CD4-positive, alpha-beta T cell (primary cell): ENCODE data around the gene GPI. TPM values are rescaled to one million over a fixed set of nuclear protein-coding genes. Genes with fewer than 3 reads are reported as not detected.

Experiments used
- ATAC-seq: fragments of 200-7000 bp; cut with Tn5 transposase; one replicate; pipeline ENCODE4 v1.10.0; 2022; ENCODE audit warnings: mild to moderate bottlenecking; ENCODE audit not compliant: poor library complexity
- CTCF ChIA-PET: fragments of 350-600 bp; sonication (Branson Sonifier 250); formaldehyde crosslinking; loops from one replicate; lab custom pipeline; 2021; ENCODE audit warnings: antibody characterized with exemption, inconsistent platforms; lab: Charles Lee
- POLR2A ChIA-PET: fragments of 350-600 bp; sonication (Branson Sonifier 250); formaldehyde crosslinking; loops from one replicate; lab custom pipeline; 2021; ENCODE audit warnings: antibody characterized with exemption, inconsistent platforms; lab: Charles Lee
- DNase-seq, 14 experiments: peaks; one replicate each; pipeline ENCODE4 v3.0.0-alpha.2; 2013 to 2020; ENCODE audit warnings: mixed read lengths in 2 of 14
- H3K27ac ChIP-seq, 2 donors: one replicate each; pipeline versions ENCODE4 v1.5.1 to v1.7.0; 2013; ENCODE audit warnings: low read length in 2 of 2, low read depth in 1 of 2, mild to moderate bottlenecking in 1 of 2
- H3K27me3 ChIP-seq, 2 experiments: 1 replicate in 1 of 2; 2 replicates in 1 of 2; pipeline versions ENCODE4 v1.6.1 to v1.7.0; 2013; ENCODE audit warnings: low read length in 2 of 2, control low read depth in 1 of 2, mild to moderate bottlenecking in 1 of 2, moderate library complexity in 1 of 2; ENCODE audit not compliant: insufficient read depth in 2 of 2, control insufficient read depth in 1 of 2
- H3K36me3 ChIP-seq: one replicate; pipeline ENCODE4 v1.6.1; 2013; ENCODE audit warnings: low read length, control low read depth; ENCODE audit not compliant: insufficient read depth
- H3K4me1 ChIP-seq: one replicate; pipeline ENCODE4 v1.6.1; 2013; ENCODE audit warnings: low read length, control low read depth; ENCODE audit not compliant: insufficient read depth
- H3K4me3 ChIP-seq: one replicate; pipeline ENCODE4 v1.5.1; 2013; ENCODE audit warnings: mild to moderate bottlenecking, low read length, moderate library complexity
- H3K9me3 ChIP-seq, 2 experiments: 1 replicate in 1 of 2; 2 replicates in 1 of 2; pipeline versions ENCODE4 v1.6.1 to v1.7.0; 2013; ENCODE audit warnings: low read length in 2 of 2, mild to moderate bottlenecking in 2 of 2, control low read depth in 1 of 2, moderate library complexity in 1 of 2; ENCODE audit not compliant: control insufficient read depth in 1 of 2, insufficient read depth in 1 of 2
- H3K27ac Mint-ChIP-seq: one replicate; pipeline ENCODE4 v1.8.0; 2020; ENCODE audit warnings: mixed read lengths
- H3K27me3 Mint-ChIP-seq: one replicate; pipeline ENCODE4 v1.8.0; 2021; ENCODE audit warnings: mixed read lengths
- H3K36me3 Mint-ChIP-seq: one replicate; pipeline ENCODE4 v1.8.0; 2021; ENCODE audit warnings: low read depth, mixed read lengths
- H3K4me1 Mint-ChIP-seq: one replicate; pipeline ENCODE4 v1.8.0; 2021; ENCODE audit warnings: low read depth, mixed read lengths
- H3K4me3 Mint-ChIP-seq: one replicate; pipeline ENCODE4 v1.8.0; 2020; ENCODE audit warnings: mild to moderate bottlenecking, mixed read lengths
- H3K9me3 Mint-ChIP-seq: one replicate; pipeline ENCODE4 v1.8.0; 2020; ENCODE audit warnings: mixed read lengths
- CTCF ChIP-seq: fragments of 200-600 bp; IDR thresholded peaks from one replicate; pipeline ENCODE4 v1.8.0; 2022; ENCODE audit warnings: antibody characterized with exemption, mild to moderate bottlenecking
- intact Hi-C, 2 experiments: fragments of 100-400 bp; cut with DNase I in 1 of 2; cut with micrococcal nuclease in 1 of 2; formaldehyde crosslinking; loops; one replicate each; pipeline versions ENCODE4 v1.15.1 to v1.9.0; 2023 to 2025; cut with DNase I, micrococcal nuclease
- total RNA-seq, 174 experiments: library from RNA in 2 of 174; stranded (reverse) in 2 of 174; gene quantifications; one replicate each; pipeline ENCODE4 v1.2.3 and lab custom pipeline; 2021 to 2026

GPI gene
- total RNA-seq, 2 experiments from 2014 or later, result 85.0 to 86.0 TPM

GRCh38 chr19:34380639-34381241, 15.7 kb downstream of the GPI start:
- peaks cover 78% of the 10 kb centered on the region for H3K36me3 ChIP-seq
- POLR2A ChIA-PET, result no interaction called here

GRCh38 chr19:34381399-34382251, 16.6 kb downstream of the GPI start:
- no peak overlapping the region for H3K4me3 Mint-ChIP-seq
- H3K4me1 Mint-ChIP-seq, result peaks cover 4% of the 10 kb centered on the region
- no peak overlapping the region for H3K27ac Mint-ChIP-seq
- POLR2A ChIA-PET, result no interaction called here
- H3K27me3 ChIP-seq, result no peaks in the 10 kb centered on the region
- no peak overlapping the region for H3K27ac ChIP-seq
- no peak overlapping the region for H3K4me3 ChIP-seq
- peaks cover 66% of the 10 kb centered on the region for H3K36me3 Mint-ChIP-seq
- no peaks in the 10 kb centered on the region for H3K4me1 ChIP-seq
- intact Hi-C loops, result no loop called here
- CTCF ChIA-PET, result no interaction called here
- H3K9me3 Mint-ChIP-seq, result no peaks in the 10 kb centered on the region
- peaks cover 77% of the 10 kb centered on the region for H3K36me3 ChIP-seq
- no peak for DNase-seq
- H3K9me3 ChIP-seq, result no peaks in the 10 kb centered on the region
- no peak for ATAC-seq
- no peak for TF ChIP-seq CTCF
- H3K27me3 Mint-ChIP-seq, result no peaks in the 10 kb centered on the region

More at GRCh38 chr19:34380639-34381241, 15.7 kb downstream of the GPI start:
- Mint-ChIP-seq H3K4me1 (peaks cover 4% of the 10 kb centered on the region), H3K4me3 (no peak overlapping the region), H3K27me3 (no peaks in the 10 kb centered on the region), H3K36me3 (peaks cover 61% of the 10 kb centered on the region), H3K9me3 (no peaks in the 10 kb centered on the region), H3K27ac (no peak overlapping the region)
- H3K4me1 ChIP-seq, result no peaks in the 10 kb centered on the region
- CTCF ChIA-PET, result no interaction called here
- no peaks in the 10 kb centered on the region for H3K27me3 ChIP-seq
- no peak for ATAC-seq
- TF ChIP-seq CTCF, result no peak
- no peak for DNase-seq
- no peak overlapping the region for H3K4me3 ChIP-seq
- H3K27ac ChIP-seq, result no peak overlapping the region
- H3K9me3 ChIP-seq, result no peaks in the 10 kb centered on the region
- intact Hi-C loops, result no loop called here

- Mint-ChIP-seq H3K4me3 (no peak overlapping the region), H3K36me3 (peaks cover 65% of the 10 kb centered on the region), H3K27me3 (no peaks in the 10 kb centered on the region), H3K4me1 (peaks cover 4% of the 10 kb centered on the region), H3K9me3 (no peaks in the 10 kb centered on the region), H3K27ac (peak overlapping the region; percentile 48)
- H3K27me3 ChIP-seq, result no peaks in the 10 kb centered on the region
- peaks cover 83% of the 10 kb centered on the region for H3K36me3 ChIP-seq
- no peaks in the 10 kb centered on the region for H3K9me3 ChIP-seq
- H3K4me3 ChIP-seq, result no peak overlapping the region
- DNase-seq (no peak), ATAC-seq (no peak)
- CTCF ChIA-PET, result no interaction called here
- POLR2A ChIA-PET, result no interaction called here
- intact Hi-C loops, result no loop called here
- H3K4me1 ChIP-seq, result no peaks in the 10 kb centered on the region
- no peak overlapping the region for H3K27ac ChIP-seq
- TF ChIP-seq CTCF, result no peak
Observed at GRCh38 chr19:34382471-34382870, 17.5 kb downstream of the GPI start.
